ENCODE measurements around the gene C11orf21. TPM values are rescaled to one million over a fixed set of nuclear protein-coding genes. Genes with fewer than 3 reads are reported as not detected.

Gene C11orf21
- total RNA-seq (0.17 TPM in 1 of 2 replicates, not detected in the other), polyA plus RNA-seq (0.43 and 0.68 TPM in 2 replicates)

GRCh38 chr11:2301631-2302305, at the start of gene C11orf21, which contains the start of gene TSPAN32:
C11orf21 (minus strand) TSS chr11:2301918; CDS start chr11:2301808, 110 bp downstream.
TSPAN32 (plus strand) TSS chr11:2302013; CDS start chr11:2302150, 137 bp downstream.
- TF ChIP-seq CTCF (IDR thresholded peaks at IDR 0.05; ENCODE audit: poor library complexity) = no peak
- TF ChIP-seq EZH2 (IDR thresholded peaks at IDR 0.05; ENCODE audit: borderline replicate concordance) = no peak
- TF ChIP-seq EZH2phosphoT487 (IDR thresholded peaks at IDR 0.05; ENCODE audit: low read depth, severe bottlenecking, unreplicated experiment) = no peak
- Histone ChIP-seq H3K79me2 (no peaks in the 10 kb centered on the region), H3K4me3 (no peak within 1 kb of the TSS), H3K9me3 (ENCODE audit: low read depth) (no peaks in the 10 kb centered on the region), H2AFZ (no peak within 1 kb of the TSS), H3K27ac (peak within 1 kb of the TSS; percentile 99), H3K27me3 (no peaks in the 10 kb centered on the region), H3K36me3 (replicated peaks; ENCODE audit: insufficient read depth, low read depth) (no peaks in the 10 kb centered on the region), H4K20me1 (ENCODE audit: insufficient read depth, poor library complexity, severe bottlenecking) (no peaks in the 10 kb centered on the region), H3K4me1 (ENCODE audit: insufficient read depth) (peaks cover 56% of the 10 kb centered on the region), H3K4me2 (peak within 1 kb of the TSS; percentile 70), H3K9me2 (replicated peaks; ENCODE audit: insufficient read depth) (no peaks in the 10 kb centered on the region)
- DNase-seq (ENCODE audit: low spot score) = peak; percentile 44
- whole genome bisulfite sequencing (ENCODE audit: low lambda C conversion rate, missing lambda C conversion rate) = 88% methylated on average over 10 of the region's 16 CpGs

GRCh38 chr11:2348986-2349385, 47.3 kb upstream of the C11orf21 start:
- WGBS (ENCODE audit: low lambda C conversion rate, missing lambda C conversion rate) = 94% methylated on average over 1 of the region's 1 CpG
- DNase-seq (ENCODE audit: low spot score) = no peak

GRCh38 chr11:2347308-2347830, 45.7 kb upstream of the C11orf21 start:
- TF ChIP-seq CTCF (IDR thresholded peaks at IDR 0.05; ENCODE audit: poor library complexity) (no peak), EZH2 (IDR thresholded peaks at IDR 0.05; ENCODE audit: borderline replicate concordance) (no peak), EZH2phosphoT487 (IDR thresholded peaks at IDR 0.05; ENCODE audit: low read depth, severe bottlenecking, unreplicated experiment) (no peak)
- peak; percentile 24 for DNase-seq (ENCODE audit: low spot score)
- 76% methylated on average over 9 of the region's 9 CpGs for WGBS (ENCODE audit: low lambda C conversion rate, missing lambda C conversion rate)
- H3K27ac ChIP-seq = no peak overlapping the region
- no peaks in the 10 kb centered on the region for H4K20me1 ChIP-seq (ENCODE audit: insufficient read depth, poor library complexity, severe bottlenecking)
- no peaks in the 10 kb centered on the region for H3K79me2 ChIP-seq
- no peaks in the 10 kb centered on the region for H3K9me3 ChIP-seq (ENCODE audit: low read depth)
- no peaks in the 10 kb centered on the region for H3K27me3 ChIP-seq
- H3K4me2 ChIP-seq = no peak overlapping the region
- H3K9me2 ChIP-seq (replicated peaks; ENCODE audit: insufficient read depth) = no peaks in the 10 kb centered on the region
- no peaks in the 10 kb centered on the region for H3K4me1 ChIP-seq (ENCODE audit: insufficient read depth)
- H2AFZ ChIP-seq = no peak overlapping the region
- no peak overlapping the region for H3K4me3 ChIP-seq
- H3K36me3 ChIP-seq (replicated peaks; ENCODE audit: insufficient read depth, low read depth) = no peaks in the 10 kb centered on the region

More at GRCh38 chr11:2348986-2349385, 47.3 kb upstream of the C11orf21 start:
- no peaks in the 10 kb centered on the region for H3K9me2 ChIP-seq (replicated peaks; ENCODE audit: insufficient read depth)
- no peak overlapping the region for H3K4me3 ChIP-seq
- H3K36me3 ChIP-seq (replicated peaks; ENCODE audit: insufficient read depth, low read depth) = no peaks in the 10 kb centered on the region
- H3K79me2 ChIP-seq = no peaks in the 10 kb centered on the region
- no peak overlapping the region for H3K27ac ChIP-seq
- H3K27me3 ChIP-seq = no peaks in the 10 kb centered on the region
- H3K4me2 ChIP-seq = no peak overlapping the region
- no peaks in the 10 kb centered on the region for H4K20me1 ChIP-seq (ENCODE audit: insufficient read depth, poor library complexity, severe bottlenecking)
- no peaks in the 10 kb centered on the region for H3K4me1 ChIP-seq (ENCODE audit: insufficient read depth)
- no peaks in the 10 kb centered on the region for H3K9me3 ChIP-seq (ENCODE audit: low read depth)
- H2AFZ ChIP-seq = no peak overlapping the region
- TF ChIP-seq EZH2phosphoT487 (IDR thresholded peaks at IDR 0.05; ENCODE audit: low read depth, severe bottlenecking, unreplicated experiment) (no peak), EZH2 (IDR thresholded peaks at IDR 0.05; ENCODE audit: borderline replicate concordance) (no peak), CTCF (IDR thresholded peaks at IDR 0.05; ENCODE audit: poor library complexity) (no peak)

All from hepatocyte (in vitro differentiated cells).